ENCODE results near the gene LYVE1.

GRCh38 chr11:10572533-10572932, 4.1 kb upstream of the LYVE1 start:
- TF ChIP-seq CTCF (IDR thresholded peaks at IDR 0.05; ENCODE audit: low read length) (no peak), EZH2 (optimal IDR thresholded peaks at IDR 0.05; ENCODE audit: low read depth, low read length) (no peak), EZH2phosphoT487 (IDR thresholded peaks at IDR 0.05; ENCODE audit: low read length) (no peak)

Measured in MM.1S (cell line).